HG02885 (cell line): ENCODE results near the gene UBAC2.

ENCODE experiments used
- ATAC-seq: cut with Tn5 transposase; IDR thresholded peaks from one replicate; pipeline ENCODE4 v1.9.1; 2021; ENCODE audit warnings: mild to moderate bottlenecking; ENCODE audit not compliant: unreplicated experiment, poor library complexity

The UBAC2 gene

DNA sequence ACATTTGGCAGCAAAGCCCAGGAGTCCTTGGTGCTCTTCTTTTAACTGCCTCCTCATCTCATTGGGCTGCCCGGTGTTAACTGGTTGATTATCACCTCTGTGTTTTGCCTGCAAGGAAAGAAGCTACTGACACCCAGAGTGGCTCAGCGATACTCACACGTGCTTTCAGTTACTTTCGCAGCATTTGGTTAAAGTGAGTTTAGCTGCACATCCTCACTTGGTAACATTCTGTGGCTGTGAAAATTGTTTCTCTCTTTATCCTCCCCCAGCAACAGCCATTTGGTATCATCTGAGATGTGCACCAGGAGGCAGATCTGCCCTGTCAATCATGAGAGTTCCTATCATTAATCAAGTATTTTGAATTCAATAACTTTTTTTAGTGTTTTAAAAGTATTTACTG is 151.1 kb downstream of the UBAC2 start:
- no peak for ATAC-seq

DNA sequence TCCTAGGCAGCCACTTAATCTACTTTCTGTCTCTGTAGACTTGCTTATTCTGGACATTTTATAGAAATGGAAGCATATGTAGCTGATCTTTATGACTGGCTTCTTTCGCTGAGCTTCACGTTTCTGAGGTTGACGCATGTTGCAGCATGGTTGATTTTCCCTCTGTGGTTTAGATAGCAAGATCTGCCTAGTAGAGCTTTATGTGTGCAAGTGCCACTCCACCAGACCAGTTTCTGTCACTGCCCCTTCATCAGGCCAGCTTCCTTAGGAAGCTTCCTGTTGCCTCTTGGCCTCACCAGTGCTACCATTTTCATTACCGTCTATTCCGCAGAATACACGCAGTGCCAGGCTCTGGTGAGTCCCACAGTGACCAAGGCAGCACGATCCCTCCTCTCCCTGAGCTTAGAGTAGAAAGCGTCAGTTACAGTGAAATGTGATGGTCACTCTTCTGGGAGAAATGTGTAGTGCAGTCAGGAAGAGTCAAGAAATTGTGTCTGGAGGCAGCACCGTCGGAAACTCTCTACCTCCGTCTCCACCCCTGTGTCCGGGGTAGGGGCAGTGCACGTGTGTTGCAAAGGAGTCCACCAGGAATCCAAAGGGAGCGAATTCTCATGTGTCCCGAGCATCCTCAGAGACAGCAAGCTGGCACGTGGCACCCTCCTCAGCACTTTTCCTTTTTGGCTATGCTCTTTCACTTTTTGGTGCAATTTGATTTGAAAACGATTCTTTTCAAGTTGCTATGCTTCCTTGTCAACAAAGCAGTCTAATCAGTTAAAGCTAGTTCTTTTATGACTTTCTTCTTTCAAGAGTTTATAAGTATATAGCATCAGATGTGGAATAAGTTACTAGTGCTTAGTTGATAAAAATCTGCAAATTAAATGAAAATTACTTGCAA is 151.9 kb downstream of the UBAC2 start:
- ATAC-seq: no peak

DNA sequence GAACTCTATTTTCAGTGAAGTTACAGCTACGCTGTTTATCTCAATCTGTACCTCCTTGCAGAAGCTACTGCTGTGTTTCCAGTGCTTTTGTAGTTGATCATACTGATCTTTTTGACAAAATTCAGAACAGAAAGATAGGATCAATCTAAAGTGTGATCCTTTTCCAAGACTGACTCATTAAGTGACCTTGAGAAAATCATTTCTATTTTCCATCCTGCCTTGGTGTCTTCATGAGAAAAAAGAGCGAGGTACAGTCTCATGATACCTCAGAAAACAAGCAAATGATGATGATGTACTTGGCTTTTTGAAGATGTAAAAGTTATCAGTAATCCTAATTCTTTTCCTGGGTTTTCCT is 152.6 kb downstream of the UBAC2 start:
- ATAC-seq: no peak

DNA sequence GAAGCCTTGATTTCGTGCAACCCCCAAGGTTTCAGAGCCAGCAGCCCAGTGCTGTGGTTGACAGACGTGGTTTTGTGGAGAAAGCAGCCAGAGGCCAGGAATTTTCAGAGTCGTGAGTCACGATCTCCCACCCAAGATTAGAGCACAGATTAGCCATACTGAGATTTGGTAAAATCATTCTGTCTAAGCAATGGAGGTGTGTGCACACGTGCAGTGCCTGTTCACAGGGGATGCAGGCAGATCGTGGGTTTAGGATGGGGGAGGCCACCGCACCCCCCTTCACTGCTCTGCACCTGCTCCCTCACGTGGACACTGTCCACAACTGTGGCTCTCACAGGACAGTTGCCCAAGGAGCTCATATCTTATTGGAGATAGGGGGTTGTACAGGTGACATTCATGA is 153.2 kb downstream of the UBAC2 start:
- ATAC-seq: no peak

DNA sequence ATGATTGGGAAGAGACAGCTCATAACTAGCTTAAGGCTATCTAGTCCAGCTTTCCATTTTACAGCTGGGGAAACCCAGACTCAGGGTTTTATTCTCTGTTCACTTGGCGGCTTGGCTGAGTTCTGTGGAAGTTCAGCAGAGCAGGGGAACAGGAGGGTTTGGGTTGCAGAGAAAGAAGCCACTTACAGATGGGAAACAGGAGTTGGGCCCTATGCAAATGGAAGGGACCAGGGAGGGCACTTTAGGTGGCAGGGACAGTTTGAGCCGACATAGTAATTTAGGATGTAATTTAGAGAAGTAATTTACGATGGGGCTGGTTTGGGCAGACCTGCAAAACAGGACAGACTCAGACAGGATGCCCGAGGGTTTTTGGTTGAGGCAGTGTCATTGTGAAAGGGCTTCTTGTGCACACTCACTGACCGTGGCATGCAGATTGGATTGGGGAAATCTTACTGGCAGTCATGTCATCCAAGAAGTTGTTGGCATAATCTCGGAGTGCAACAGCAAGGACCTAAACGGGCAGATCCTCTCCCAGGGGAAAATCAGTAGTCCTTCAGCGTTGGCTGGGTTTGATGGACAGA is 153.8 kb downstream of the UBAC2 start:
- ATAC-seq: no peak

DNA sequence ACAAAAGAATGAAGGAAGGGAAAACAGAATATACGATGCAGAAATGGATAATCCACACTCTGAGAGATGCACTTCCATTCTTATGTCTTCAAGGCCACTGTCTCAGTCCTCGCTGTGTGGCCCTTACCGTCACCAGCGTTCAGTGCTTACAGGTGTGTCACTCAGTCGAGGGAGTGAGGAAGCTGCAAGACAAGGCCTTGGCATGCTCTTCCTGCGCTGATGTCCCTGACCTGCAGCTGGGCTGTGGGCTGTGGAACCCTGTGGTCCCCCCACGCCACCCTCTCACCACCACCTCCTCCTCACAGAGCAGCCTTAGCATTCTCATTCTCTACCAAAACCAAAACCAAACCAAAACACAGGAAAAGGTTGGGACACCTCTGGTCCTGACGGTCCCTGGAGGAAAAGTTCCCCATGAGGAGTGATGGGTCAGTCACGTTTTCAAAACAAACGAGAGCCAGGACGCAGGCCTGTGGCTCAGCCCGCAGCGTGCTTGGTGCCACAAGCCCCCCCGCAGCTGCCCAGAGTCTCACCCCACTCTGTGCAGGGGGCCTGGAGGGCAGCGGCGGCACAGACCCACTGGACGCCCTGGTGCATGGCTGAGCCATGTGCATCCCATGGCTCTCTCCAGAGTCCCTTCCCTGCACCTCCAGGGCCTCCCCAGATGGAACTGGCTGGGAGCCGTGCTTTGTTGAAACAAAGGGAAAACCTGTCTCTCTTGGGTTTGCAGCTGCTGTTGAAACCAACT is 154.8 kb downstream of the UBAC2 start:
- ATAC-seq: no peak

DNA sequence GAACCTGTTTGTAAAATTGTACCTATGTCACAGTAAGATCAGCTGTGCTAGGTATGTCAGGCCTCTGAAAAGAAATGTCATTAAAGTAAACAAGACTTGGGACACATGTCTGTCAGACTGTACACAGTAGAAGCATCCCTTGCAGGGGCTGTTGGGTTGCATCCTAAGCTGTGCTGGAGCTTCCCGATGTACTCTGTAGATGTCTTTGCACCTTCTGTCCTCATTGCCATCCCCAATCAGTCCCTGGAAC is 155.3 kb downstream of the UBAC2 start:
- ATAC-seq: no peak

DNA sequence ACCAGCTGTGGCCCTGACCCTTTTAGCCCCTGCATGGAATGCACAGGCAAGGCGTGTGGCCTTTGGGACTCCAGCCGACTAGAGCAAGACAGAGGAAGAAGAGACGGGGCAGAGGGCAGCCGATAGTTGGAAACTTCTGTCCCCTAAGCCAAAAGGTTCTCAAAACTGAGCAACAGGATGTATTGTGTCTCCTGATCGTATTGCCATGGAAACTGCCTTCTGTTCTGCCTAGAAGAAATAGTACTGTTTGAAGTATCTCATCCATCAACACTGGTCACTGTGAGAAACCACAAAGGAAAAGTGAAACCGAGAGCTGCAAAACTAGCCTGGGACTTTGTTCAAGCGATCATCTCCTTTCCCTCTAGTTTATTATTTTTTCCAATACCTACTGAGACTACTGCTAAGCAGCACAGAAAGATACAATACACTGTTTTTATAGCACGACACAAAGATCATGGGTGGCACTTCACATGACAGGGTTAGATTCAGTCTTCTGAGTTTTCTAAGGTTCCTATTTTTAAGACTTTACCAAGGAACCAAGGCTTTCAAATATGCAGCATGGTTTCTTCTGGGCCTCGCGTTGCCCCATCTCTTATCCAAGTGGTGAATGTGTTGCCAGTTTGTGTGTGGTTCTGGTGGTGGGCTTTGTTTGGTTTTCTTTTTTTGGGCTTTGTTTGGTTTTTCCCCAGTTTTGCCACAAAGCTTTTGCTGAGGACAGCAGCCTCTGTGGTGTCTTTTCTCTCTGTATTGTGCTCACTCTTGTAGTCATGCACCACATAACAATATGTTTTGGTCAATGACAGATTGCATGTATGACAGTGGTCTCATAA is 155.8 kb downstream of the UBAC2 start:
- ATAC-seq: peak; percentile 48

DNA sequence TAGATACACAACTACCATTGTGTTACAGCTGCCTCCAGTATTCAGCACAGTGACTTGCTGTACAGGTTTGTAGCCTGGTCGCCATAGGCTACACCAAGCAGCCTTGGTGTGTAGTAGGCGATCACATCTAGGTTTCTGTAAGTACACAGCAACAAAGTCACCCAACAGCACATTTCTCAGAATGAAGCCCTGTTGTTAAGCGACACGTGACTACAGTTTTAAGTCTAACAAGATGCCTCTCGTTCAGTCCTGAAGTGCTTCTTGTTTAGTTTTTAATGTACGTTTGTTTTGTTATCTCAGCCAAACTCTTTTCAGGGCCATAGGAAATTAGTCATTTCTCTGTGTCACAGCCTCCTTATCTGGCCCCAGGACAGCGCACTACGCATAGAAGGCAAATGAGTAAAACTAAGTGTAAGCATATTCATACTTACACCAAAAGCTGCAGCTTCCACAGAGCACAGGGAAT is 156.5 kb downstream of the UBAC2 start:
- ATAC-seq: peak; percentile 56

DNA sequence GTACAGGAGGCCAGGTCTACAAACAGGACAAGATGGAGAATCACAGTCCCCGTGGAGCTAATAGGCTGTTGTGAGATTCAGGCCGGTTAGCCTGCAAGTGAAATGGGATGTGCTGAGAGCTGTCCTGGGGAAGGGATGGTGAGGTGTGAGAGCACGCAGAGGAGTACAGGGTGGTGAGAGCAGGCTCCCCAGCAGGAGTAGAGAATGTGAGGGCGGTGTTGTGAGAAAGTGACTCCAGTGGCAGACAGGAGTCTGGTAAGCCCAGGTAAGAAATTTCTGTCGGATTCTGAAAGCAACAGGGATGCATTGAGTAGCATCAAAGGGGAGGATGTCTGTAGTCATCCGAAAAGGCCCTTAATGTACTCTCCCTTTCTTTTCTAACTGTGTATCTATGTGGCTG is 157.3 kb downstream of the UBAC2 start:
- no peak for ATAC-seq

DNA sequence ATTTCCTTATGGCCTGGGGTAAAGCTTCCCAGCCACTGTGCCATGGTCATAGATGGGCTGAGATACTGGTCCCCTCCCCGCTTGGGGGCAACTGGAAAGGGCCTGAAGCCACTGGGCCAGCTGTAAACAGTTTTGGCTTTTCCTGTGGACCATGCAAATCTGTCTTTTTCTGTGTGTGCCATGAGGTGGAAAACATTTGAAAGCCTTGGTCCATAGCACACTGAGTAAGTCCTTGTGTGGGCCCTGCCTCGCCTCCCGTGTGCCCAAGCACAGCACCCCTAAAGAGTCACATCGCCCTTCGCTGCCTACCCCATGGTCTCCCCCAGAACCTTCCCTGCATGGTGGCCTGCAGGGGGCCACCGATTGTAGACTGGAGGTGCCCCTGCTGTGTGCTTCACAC is 158.9 kb downstream of the UBAC2 start:
- no peak for ATAC-seq

DNA sequence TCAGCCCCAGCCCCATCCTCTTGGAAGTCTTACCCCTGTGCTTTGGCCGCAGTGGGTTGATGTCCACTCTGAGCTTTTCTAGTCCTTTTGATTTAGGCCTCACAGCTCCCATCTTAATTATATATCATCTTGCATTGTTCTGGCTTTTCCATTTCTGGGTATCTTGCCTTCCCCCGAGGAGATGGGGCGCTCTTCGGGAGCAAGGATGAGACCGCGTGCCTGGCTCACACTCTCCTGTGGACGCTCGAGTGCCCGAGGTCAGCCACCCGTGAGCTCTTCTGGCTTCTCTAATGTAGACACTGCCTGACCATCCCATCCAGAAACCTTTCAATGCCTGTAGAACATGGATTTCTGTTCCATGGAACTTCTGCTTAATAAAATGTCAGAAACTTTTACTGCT is 160.0 kb downstream of the UBAC2 start:
- ATAC-seq: no peak

DNA sequence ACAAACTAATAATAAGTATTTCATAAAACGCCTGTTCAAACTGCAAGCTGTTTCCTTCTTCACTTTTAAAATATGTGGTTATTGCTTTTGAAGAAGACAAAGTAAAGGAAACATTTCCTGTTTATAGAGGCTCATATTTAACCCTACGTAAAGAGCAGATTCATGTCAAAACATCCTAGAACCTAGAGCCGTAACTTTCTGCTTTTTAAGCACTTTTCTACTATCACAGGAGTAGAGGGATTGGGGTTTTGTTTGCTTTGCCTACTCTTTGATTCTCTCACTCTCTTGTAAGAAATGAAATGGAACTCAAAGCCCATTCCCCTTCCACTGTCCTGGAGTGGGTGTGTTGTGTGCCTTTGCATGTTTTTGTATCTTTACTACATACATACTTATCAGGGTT is 160.5 kb downstream of the UBAC2 start:
- ATAC-seq: no peak

DNA sequence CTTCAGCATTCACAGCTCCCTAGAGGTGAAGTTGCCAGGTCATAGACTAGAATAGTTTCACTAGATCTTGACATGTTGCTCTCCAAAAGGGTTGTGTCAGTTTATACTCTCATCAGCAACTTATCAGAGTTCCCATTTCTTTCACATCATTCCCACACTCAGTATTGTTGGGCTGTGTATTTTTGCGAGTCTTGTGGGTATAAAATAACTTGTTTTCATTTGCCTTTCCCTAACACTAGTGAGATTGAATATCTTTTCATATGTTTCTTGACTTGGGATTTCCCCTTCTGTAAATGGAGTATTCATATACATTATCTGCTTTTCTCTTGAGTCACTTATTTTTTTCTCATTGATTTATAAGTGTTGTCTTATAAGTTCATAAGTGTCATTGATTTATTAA is 161.7 kb downstream of the UBAC2 start:
- no peak for ATAC-seq

DNA sequence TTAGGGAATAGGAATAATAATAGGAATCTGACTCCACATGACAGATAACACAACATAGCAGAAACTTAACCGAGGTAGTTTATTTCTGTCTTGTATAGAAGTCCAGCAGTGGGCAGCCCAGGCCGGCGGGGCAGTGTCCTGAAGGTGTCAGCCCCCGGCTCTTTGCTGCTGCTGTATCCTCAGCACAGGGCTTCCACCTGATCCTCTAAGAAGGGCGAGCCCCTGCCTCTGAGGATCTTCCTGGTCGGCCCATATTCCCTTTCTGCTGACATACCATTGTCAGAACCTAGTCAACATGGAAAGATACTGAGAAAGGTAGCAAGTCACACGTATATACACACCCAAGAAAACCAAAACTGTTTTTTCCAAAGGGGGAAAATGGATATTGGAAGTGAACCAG is 162.7 kb downstream of the UBAC2 start:
- ATAC-seq: no peak

DNA sequence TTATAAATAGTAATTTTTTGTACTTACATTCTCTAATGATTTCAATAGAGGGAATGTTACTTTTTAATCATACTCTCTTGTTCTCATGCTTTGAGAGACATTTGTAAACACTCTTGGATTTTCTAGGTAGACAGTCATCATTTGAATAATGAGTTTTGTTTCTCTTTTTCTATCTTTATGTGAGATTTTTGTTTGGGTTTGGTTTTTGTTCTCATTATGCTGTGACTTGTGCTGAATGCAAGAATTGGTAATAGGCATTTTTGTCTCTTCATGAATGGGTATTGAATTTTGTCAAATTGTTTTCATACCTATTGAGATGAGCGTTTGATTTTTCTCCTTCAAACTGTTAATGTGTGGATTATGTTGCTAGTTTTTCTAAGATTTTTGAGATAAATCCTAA is 163.3 kb downstream of the UBAC2 start:
- peak; percentile 35 for ATAC-seq

DNA sequence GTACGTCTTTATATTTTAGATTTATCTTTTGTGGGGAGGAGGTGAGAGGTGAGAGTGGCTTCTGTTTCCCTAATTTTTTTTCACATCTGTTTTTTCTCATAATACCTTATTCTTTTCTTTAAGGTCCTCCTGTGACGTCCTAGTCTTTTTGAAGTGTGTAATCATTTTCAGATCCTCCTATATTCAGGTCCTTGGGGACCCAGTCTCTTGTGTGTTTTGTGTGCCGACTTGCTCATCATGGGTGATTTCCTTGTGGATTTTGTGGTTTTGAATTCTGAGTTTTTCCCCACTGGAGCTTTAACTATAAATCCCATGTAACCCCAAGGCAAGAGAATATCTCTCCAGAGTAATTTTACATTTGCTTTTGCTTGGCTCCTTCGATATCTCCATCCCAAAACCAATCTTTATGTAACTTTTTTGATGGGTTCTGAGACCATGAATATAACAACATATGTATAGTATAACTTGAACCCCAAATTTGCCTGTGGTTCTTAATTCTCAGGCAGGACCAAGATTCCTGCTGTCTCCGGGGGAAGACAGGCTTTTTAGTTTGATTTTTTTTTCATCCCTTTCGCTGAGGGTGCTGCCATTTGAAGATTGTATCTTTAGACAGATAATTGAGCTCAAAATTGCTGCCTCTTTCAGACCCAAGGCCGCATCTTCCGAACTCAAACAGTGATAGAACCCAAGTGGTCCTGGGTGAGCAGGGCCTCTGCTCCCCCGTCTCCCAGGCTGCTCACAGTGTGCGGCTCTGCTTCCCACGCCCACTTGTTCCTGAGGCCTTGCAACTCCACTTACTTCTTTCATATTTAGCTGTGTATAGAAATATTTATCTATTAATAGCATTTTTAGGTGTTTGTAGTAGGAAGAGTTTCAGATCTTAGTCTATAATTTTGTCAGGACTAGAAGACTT is 165.7 kb downstream of the UBAC2 start:
- peak; percentile 56 for ATAC-seq

DNA sequence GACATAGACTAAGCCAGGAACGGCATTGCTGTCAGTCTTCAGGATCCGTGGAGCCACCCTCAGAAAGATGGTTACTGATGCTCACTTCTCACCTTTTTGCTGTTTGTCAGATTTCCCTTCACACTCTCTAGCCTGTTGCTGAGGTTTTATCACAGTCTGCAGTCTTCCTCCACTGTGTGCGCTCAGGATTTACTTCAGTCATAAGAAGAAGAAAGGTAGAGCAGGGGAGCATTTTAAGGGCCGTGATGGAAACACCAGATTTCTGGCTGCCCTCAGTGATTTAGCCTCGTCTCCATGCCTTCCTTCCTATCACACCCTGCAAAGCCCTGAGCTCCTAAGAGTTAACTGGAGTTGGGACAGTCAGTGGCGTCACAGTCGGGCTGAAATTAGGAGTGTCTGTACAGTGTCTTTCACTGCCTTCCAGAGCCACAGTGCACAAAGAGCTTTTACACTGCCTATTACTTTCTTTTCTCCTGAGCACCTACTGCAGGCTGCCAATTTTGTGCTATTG is 166.5 kb downstream of the UBAC2 start:
- ATAC-seq: no peak

DNA sequence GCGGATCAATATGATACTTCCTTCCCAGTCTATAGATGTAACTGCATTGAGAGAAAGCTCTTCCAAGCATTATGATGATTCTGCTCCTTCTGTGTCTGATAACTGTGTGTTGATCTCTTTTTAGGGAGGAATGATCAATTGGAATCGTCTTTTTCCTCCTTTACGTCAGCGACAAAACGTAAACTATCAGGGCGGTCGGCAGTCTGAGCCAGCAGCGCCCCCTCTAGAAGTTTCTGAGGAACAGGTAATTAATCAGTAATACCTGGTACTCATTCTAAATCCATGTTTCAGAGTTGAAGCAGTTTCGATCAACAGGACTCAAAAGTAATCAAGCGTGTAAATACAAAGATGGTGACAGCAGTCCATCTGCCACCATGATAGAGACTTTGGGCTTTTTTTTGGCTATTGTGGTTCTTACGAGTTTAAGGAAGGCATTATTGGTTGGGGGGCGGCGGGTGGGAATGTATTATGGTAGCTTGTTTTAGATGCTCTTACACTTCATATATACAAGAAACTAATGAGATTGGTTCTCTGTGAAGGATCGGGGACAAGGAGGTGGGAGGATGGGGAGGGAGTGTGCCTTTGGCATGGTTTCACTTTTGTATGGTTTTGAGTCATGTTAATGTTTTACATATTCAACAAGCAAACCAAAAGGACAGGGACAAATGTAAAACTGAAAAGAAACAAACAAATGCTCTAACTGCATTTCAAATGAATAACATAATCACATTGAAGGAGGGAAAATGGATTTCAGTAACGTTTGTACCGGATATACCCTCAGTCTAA is 167.2 kb downstream of the UBAC2 start:
- no peak for ATAC-seq
